ENCODE data around the gene AVEN.

GRCh38 chr15:33964665-33965040 is 74.4 kb downstream of the AVEN start:
- TF ChIP-seq POLR2A (IDR thresholded peaks at IDR 0.05) (no peak), CTCF (IDR thresholded peaks at IDR 0.05) (no peak)
